Chondrocyte (in vitro differentiated cells): ENCODE data around the gene SOCS2. TPM values are rescaled to one million over a fixed set of nuclear protein-coding genes. Genes with fewer than 3 reads are reported as not detected.

Experiments
- DNase-seq: peaks from one replicate; pipeline ENCODE4 v3.0.0; 2021; ENCODE audit warnings: mixed read lengths, low spot score
- H3K27ac Mint-ChIP-seq: one replicate; pipeline ENCODE4 v1.8.0; 2021; ENCODE audit warnings: mild to moderate bottlenecking, moderate library complexity, mixed read lengths; ENCODE audit not compliant: unreplicated experiment
- H3K27me3 Mint-ChIP-seq: 2 replicates; pipeline ENCODE4 v1.8.0; 2021; ENCODE audit warnings: low read depth, mixed read lengths
- H3K36me3 Mint-ChIP-seq: 2 replicates; pipeline ENCODE4 v1.8.0; 2021; ENCODE audit warnings: low read depth, mixed read lengths
- H3K4me1 Mint-ChIP-seq: 2 replicates; pipeline ENCODE4 v1.8.0; 2021; ENCODE audit warnings: low read depth, mild to moderate bottlenecking, mixed read lengths
- H3K4me3 Mint-ChIP-seq: one replicate; pipeline ENCODE4 v1.8.0; 2021; ENCODE audit warnings: mild to moderate bottlenecking, moderate library complexity, mixed read lengths; ENCODE audit not compliant: unreplicated experiment
- H3K9me3 Mint-ChIP-seq: 2 replicates; pipeline ENCODE4 v1.8.0; 2021; ENCODE audit warnings: low read depth, mixed read lengths
- CTCF ChIP-seq: fragments of 200-600 bp; sonication (generic); IDR thresholded peaks from 2 replicates; pipeline ENCODE4 v1.5.0; 2021; ENCODE audit warnings: antibody characterized with exemption, mild to moderate bottlenecking, moderate library complexity
- long read RNA-seq: library from polyadenylated mRNA; stranded (forward); transcript quantifications from one replicate; pipeline ENCODE4 v2.0.0, GENCODE V29; 2021
- total RNA-seq: library from RNA; stranded (reverse); gene quantifications from 3 replicates; pipeline ENCODE4 v1.2.1, GENCODE V29; 2021

SOCS2 gene
- total RNA-seq, result 2.9 to 8.8 TPM (median 4.9 TPM) in 3 replicates
- long read RNA-seq, transcript SOCS2-202 (3 exons, 1,065 nt), result major isoform, 7 of 11 reads
- long read RNA-seq, partial matches to known transcripts, result 0 of 11 reads
- long read RNA-seq, other reads (novel, unspliced or antisense), result 2 of 11 reads

- H3K9me3 Mint-ChIP-seq, result no peaks in the 10 kb centered on the region
- DNase-seq, result no peak
- no peak for TF ChIP-seq CTCF
- peaks cover 6% of the 10 kb centered on the region for H3K27me3 Mint-ChIP-seq
- no peak within 1 kb of the TSS for H3K27ac Mint-ChIP-seq
- H3K4me1 Mint-ChIP-seq, result peaks cover 17% of the 10 kb centered on the region
- peak within 1 kb of the TSS; percentile 85 for H3K4me3 Mint-ChIP-seq
- H3K36me3 Mint-ChIP-seq, result no peaks in the 10 kb centered on the region
Observed at GRCh38 chr12:93571925-93572711, at the start of gene SOCS2. SOCS2 (plus strand) TSS chr12:93572675; CDS start chr12:93572898, 223 bp downstream.

GRCh38 chr12:93524386-93525133 lies 47.9 kb upstream of the SOCS2 start:
- Mint-ChIP-seq H3K27me3 (no peaks in the 10 kb centered on the region), H3K9me3 (no peaks in the 10 kb centered on the region), H3K4me1 (peaks cover 19% of the 10 kb centered on the region), H3K4me3 (no peak overlapping the region), H3K36me3 (no peaks in the 10 kb centered on the region), H3K27ac (no peak overlapping the region)
- DNase-seq, result no peak
- no peak for TF ChIP-seq CTCF

- H3K4me3 Mint-ChIP-seq, result no peak overlapping the region
- no peaks in the 10 kb centered on the region for H3K27me3 Mint-ChIP-seq
- no peaks in the 10 kb centered on the region for H3K9me3 Mint-ChIP-seq
- DNase-seq, result no peak
- no peak for TF ChIP-seq CTCF
- H3K4me1 Mint-ChIP-seq, result peaks cover 16% of the 10 kb centered on the region
- H3K36me3 Mint-ChIP-seq, result no peaks in the 10 kb centered on the region
- H3K27ac Mint-ChIP-seq, result no peak overlapping the region
Observed at GRCh38 chr12:93526786-93527428, 45.6 kb upstream of the SOCS2 start.

GRCh38 chr12:93530358-93530757 lies 42.1 kb upstream of the SOCS2 start:
- Mint-ChIP-seq H3K36me3 (no peaks in the 10 kb centered on the region), H3K4me3 (no peak overlapping the region), H3K27me3 (no peaks in the 10 kb centered on the region), H3K27ac (no peak overlapping the region), H3K4me1 (peaks cover 16% of the 10 kb centered on the region), H3K9me3 (no peaks in the 10 kb centered on the region)
- DNase-seq, result no peak
- TF ChIP-seq CTCF, result no peak

- Mint-ChIP-seq H3K9me3 (no peaks in the 10 kb centered on the region), H3K36me3 (no peaks in the 10 kb centered on the region), H3K4me1 (peaks cover 12% of the 10 kb centered on the region), H3K4me3 (no peak overlapping the region), H3K27ac (no peak overlapping the region), H3K27me3 (no peaks in the 10 kb centered on the region)
- TF ChIP-seq CTCF, result no peak
- DNase-seq, result no peak
Observed at GRCh38 chr12:93533310-93533709, 39.2 kb upstream of the SOCS2 start.
